Measurements from ENCODE around the gene THSD4. TPM values are rescaled to one million over a fixed set of nuclear protein-coding genes. Genes with fewer than 3 reads are reported as not detected.
"Not testable (repeated sequence)": the region's sequence is repeated elsewhere in the genome, so short reads cannot be mapped to it uniquely, and the experiment has no call there.

THSD4 gene
- total RNA-seq, 2 experiments from 2014 or later = not detected

GRCh38 chr15:71127083-71127482 lies 11.8 kb downstream of the THSD4 start:
- no peak overlapping the region for H3K27ac Mint-ChIP-seq
- CTCF ChIA-PET = no interaction called here

GRCh38 chr15:71128159-71128558 lies 12.9 kb downstream of the THSD4 start:
- H3K27ac ChIP-seq (ENCODE audit: low read depth in 1 of 2, low read length in 2 of 2); H3K27me3 ChIP-seq (ENCODE audit: control insufficient read depth in 1 of 2, insufficient read depth in 2 of 2, low read length in 2 of 2); H3K4me3 ChIP-seq (ENCODE audit: low read length); ATAC-seq (ENCODE audit: poor library complexity); H3K9me3 Mint-ChIP-seq; H3K4me1 Mint-ChIP-seq (ENCODE audit: low read depth); H3K4me1 ChIP-seq (ENCODE audit: insufficient read depth, low read length); H3K4me3 Mint-ChIP-seq; H3K9me3 ChIP-seq (ENCODE audit: control insufficient read depth in 1 of 2, insufficient read depth in 1 of 2, low read length in 2 of 2); H3K36me3 Mint-ChIP-seq (ENCODE audit: low read depth); intact Hi-C loops (cut with DNase I, micrococcal nuclease); H3K36me3 ChIP-seq (ENCODE audit: insufficient read depth, low read length); DNase-seq; H3K27ac Mint-ChIP-seq; POLR2A ChIA-PET; CTCF ChIA-PET: not testable (repeated sequence)
- peaks cover 28% of the 10 kb centered on the region for H3K27me3 Mint-ChIP-seq

More at GRCh38 chr15:71127083-71127482, 11.8 kb downstream of the THSD4 start:
- no peak overlapping the region for H3K4me3 ChIP-seq (ENCODE audit: low read length)
- no peaks in the 10 kb centered on the region for H3K36me3 ChIP-seq (ENCODE audit: insufficient read depth, low read length)
- ATAC-seq (ENCODE audit: poor library complexity) = no peak
- POLR2A ChIA-PET = no interaction called here
- intact Hi-C loops (cut with DNase I, micrococcal nuclease) = no loop called here
- Mint-ChIP-seq H3K4me3 (no peak overlapping the region), H3K4me1 (ENCODE audit: low read depth) (no peaks in the 10 kb centered on the region), H3K27me3 (peaks cover 32% of the 10 kb centered on the region), H3K36me3 (ENCODE audit: low read depth) (no peaks in the 10 kb centered on the region), H3K9me3 (no peaks in the 10 kb centered on the region)
- peaks cover under 1 to 11% of the 10 kb centered on the region in 2 experiments for H3K27me3 ChIP-seq (ENCODE audit: control insufficient read depth in 1 of 2, insufficient read depth in 2 of 2, low read length in 2 of 2)
- no peak for DNase-seq
- no peak overlapping the region for H3K27ac ChIP-seq (ENCODE audit: low read depth in 1 of 2, low read length in 2 of 2)
- TF ChIP-seq CTCF (IDR thresholded peaks at IDR 0.05) = no peak
- no peaks in the 10 kb centered on the region for H3K9me3 ChIP-seq (ENCODE audit: control insufficient read depth in 1 of 2, insufficient read depth in 1 of 2, low read length in 2 of 2)
- no peaks in the 10 kb centered on the region for H3K4me1 ChIP-seq (ENCODE audit: insufficient read depth, low read length)

- ChIA-PET POLR2A (no interaction called here), CTCF (no interaction called here)
- ATAC-seq (ENCODE audit: poor library complexity) (no peak), DNase-seq (no peak)
- Mint-ChIP-seq H3K36me3 (ENCODE audit: low read depth) (no peaks in the 10 kb centered on the region), H3K4me1 (ENCODE audit: low read depth) (no peaks in the 10 kb centered on the region), H3K27me3 (peaks cover 27% of the 10 kb centered on the region), H3K9me3 (no peaks in the 10 kb centered on the region), H3K4me3 (no peak overlapping the region), H3K27ac (no peak overlapping the region)
- no peaks in the 10 kb centered on the region for H3K4me1 ChIP-seq (ENCODE audit: insufficient read depth, low read length)
- no peak for TF ChIP-seq CTCF (IDR thresholded peaks at IDR 0.05)
- H3K36me3 ChIP-seq (ENCODE audit: insufficient read depth, low read length) = no peaks in the 10 kb centered on the region
- H3K27me3 ChIP-seq (ENCODE audit: control insufficient read depth in 1 of 2, insufficient read depth in 2 of 2, low read length in 2 of 2) = no peaks in the 10 kb centered on the region
- intact Hi-C loops (cut with DNase I, micrococcal nuclease) = no loop called here
- H3K4me3 ChIP-seq (ENCODE audit: low read length) = no peak overlapping the region
- no peaks in the 10 kb centered on the region for H3K9me3 ChIP-seq (ENCODE audit: control insufficient read depth in 1 of 2, insufficient read depth in 1 of 2, low read length in 2 of 2)
- no peak overlapping the region for H3K27ac ChIP-seq (ENCODE audit: low read depth in 1 of 2, low read length in 2 of 2)
Measured at GRCh38 chr15:71128939-71129562, 13.8 kb downstream of the THSD4 start.

GRCh38 chr15:71129669-71130068 lies 14.4 kb downstream of the THSD4 start:
- H3K9me3 ChIP-seq (ENCODE audit: control insufficient read depth in 1 of 2, insufficient read depth in 1 of 2, low read length in 2 of 2) = no peaks in the 10 kb centered on the region
- TF ChIP-seq CTCF (IDR thresholded peaks at IDR 0.05) = no peak
- H3K27me3 ChIP-seq (ENCODE audit: control insufficient read depth in 1 of 2, insufficient read depth in 2 of 2, low read length in 2 of 2) = no peaks in the 10 kb centered on the region
- Mint-ChIP-seq H3K9me3 (no peaks in the 10 kb centered on the region), H3K4me3 (no peak overlapping the region), H3K4me1 (ENCODE audit: low read depth) (no peaks in the 10 kb centered on the region), H3K27ac (no peak overlapping the region), H3K36me3 (ENCODE audit: low read depth) (no peaks in the 10 kb centered on the region), H3K27me3 (peaks cover 33% of the 10 kb centered on the region)
- ChIA-PET POLR2A (no interaction called here), CTCF (no interaction called here)
- H3K27ac ChIP-seq (ENCODE audit: low read depth in 1 of 2, low read length in 2 of 2) = no peak overlapping the region
- no peak overlapping the region for H3K4me3 ChIP-seq (ENCODE audit: low read length)
- DNase-seq = no peak
- no peaks in the 10 kb centered on the region for H3K4me1 ChIP-seq (ENCODE audit: insufficient read depth, low read length)
- intact Hi-C loops (cut with DNase I, micrococcal nuclease) = no loop called here
- H3K36me3 ChIP-seq (ENCODE audit: insufficient read depth, low read length) = no peaks in the 10 kb centered on the region
- ATAC-seq (ENCODE audit: poor library complexity) = no peak

Measured in CD4-positive, alpha-beta T cell (primary cell).